Breast epithelium (tissue), 3 donors: ENCODE measurements around the gene KSR2.

ENCODE experiments used
- POLR2A ChIP-seq: fragments of 450-650 bp; IDR thresholded peaks from one replicate; pipeline ENCODE4 v1.6.1; 2016; ENCODE audit warnings: antibody characterized with exemption, mild to moderate bottlenecking, moderate library complexity
- POLR2AphosphoS5 ChIP-seq, 3 donors: sonication (generic); formaldehyde crosslinking; IDR thresholded peaks; one replicate each; pipeline ENCODE4 v1.6.1; 2017; ENCODE audit warnings: antibody characterized with exemption in 3 of 3
- TF ChIP-seq, protein P1 (sequence below), 3 donors: fragments of 450-650 bp; IDR thresholded peaks; one replicate each; pipeline ENCODE4 v1.5.1; 2016 to 2017; ENCODE audit warnings: antibody characterized with exemption in 3 of 3, mild to moderate bottlenecking in 3 of 3, moderate library complexity in 3 of 3

DNA sequence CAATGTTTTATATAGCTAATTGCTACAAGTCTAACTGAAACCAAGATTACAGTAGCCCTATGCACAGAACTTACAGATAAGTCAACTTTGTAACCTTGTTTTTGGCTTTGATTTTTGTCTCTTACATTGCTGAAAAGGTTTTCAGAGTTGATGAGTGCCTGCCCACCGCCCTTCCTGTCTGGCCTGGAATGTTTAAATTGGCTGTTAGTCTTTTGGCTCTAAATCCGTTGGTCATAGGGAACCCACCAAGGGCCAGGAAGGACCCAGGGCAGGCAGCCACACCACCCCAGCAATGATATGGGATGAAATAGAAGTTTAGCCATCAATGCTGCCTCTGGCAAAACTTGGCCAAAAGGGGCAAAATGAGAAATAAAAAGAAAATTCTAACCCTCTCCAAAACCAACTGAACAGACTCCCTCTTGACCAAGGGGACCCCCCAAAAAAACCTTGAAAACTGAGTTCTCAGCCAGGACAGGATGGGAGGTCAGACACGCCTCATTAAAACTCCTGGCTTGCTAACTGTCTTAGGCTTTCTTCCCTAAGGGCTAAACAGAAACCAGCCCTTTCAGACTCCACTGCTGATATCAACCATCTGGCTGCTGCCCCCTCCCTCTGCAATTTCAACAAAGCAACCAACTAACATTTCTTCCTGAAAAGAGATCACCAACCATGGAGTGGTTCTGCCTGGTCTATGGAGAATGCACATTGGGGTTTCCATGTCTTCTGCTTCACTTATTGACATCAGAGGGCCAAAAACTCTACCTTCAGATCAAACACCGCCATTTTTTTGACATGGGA, 365.3 kb downstream of the KSR2 start:
- TF ChIP-seq, protein P1, sequence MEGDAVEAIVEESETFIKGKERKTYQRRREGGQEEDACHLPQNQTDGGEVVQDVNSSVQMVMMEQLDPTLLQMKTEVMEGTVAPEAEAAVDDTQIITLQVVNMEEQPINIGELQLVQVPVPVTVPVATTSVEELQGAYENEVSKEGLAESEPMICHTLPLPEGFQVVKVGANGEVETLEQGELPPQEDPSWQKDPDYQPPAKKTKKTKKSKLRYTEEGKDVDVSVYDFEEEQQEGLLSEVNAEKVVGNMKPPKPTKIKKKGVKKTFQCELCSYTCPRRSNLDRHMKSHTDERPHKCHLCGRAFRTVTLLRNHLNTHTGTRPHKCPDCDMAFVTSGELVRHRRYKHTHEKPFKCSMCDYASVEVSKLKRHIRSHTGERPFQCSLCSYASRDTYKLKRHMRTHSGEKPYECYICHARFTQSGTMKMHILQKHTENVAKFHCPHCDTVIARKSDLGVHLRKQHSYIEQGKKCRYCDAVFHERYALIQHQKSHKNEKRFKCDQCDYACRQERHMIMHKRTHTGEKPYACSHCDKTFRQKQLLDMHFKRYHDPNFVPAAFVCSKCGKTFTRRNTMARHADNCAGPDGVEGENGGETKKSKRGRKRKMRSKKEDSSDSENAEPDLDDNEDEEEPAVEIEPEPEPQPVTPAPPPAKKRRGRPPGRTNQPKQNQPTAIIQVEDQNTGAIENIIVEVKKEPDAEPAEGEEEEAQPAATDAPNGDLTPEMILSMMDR (IDR thresholded peaks at IDR 0.05): no peak
- TF ChIP-seq POLR2A: no peak
- no peak for TF ChIP-seq POLR2AphosphoS5 (IDR thresholded peaks at IDR 0.05)
